ENCODE measurements around the gene SNX14.

DNA sequence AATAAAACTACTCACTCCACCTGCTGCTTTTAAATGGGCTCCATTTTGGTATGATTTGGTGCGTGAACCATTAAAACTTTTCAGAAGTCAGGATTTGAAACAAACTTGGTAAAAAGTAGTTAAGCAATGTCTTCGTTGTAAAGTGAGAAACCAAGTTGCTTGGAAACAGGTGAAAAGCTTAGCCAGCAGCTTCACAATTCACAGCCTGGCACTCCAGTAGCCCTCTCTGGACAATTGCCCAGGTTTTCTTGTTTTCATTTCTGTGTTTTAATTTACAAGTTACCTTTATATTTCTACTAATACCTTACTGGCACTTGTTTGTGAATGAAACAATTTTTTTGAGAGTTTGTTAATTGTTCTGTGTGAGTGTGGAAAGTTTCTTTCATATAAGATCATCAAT, 131.0 kb downstream of the SNX14 start:
- no peak for TF ChIP-seq EP300 (IDR thresholded peaks at IDR 0.05)
- no peak for TF ChIP-seq CTCF (IDR thresholded peaks at IDR 0.05)
- TF ChIP-seq POLR2A (IDR thresholded peaks at IDR 0.05), result no peak

Measured in ovary (tissue), 3 donors.